ENCODE data around the gene POPDC3. TPM values are rescaled to one million over a fixed set of nuclear protein-coding genes. Genes with fewer than 3 reads are reported as not detected.

Gene POPDC3
- total and polyA plus RNA-seq, 2 donors (not counting 1 experiment from before 2014, with no cell fraction given), result not detected

GRCh38 chr6:105202486-105202885 lies 22.7 kb upstream of the POPDC3 start:
- WGBS (ENCODE audit: insufficient coverage), result no CpG with 5 or more reads among the region's 4 CpGs
- POLR2A ChIA-PET, result no interaction called here
- intact Hi-C loops (cut with micrococcal nuclease), result no loop called here
- Histone ChIP-seq H3K79me2 (ENCODE audit: control insufficient read depth, insufficient read depth, low read length) (no peaks in the 10 kb centered on the region), H3K27me3 (replicated peaks in 1 of 4; ENCODE audit: control extremely low read depth in 1 of 4, control insufficient read depth in 3 of 4, insufficient read depth in 4 of 4, low read length in 3 of 4) (no peaks in the 10 kb centered on the region), H4K20me1 (ENCODE audit: control insufficient read depth, insufficient read depth, low read length, poor library complexity, severe bottlenecking) (no peaks in the 10 kb centered on the region), H2AFZ (ENCODE audit: insufficient read depth, low read depth, low read length, poor library complexity, severe bottlenecking) (no peak overlapping the region), H3K9me3 (ENCODE audit: control extremely low read depth in 1 of 3, control insufficient read depth in 2 of 3, insufficient read depth in 1 of 3, low read length in 2 of 3) (no peaks in the 10 kb centered on the region), H3K4me3 (ENCODE audit: control extremely low read depth in 1 of 5, extremely low read depth in 1 of 5, insufficient read depth in 1 of 5, low read depth in 2 of 5, low read length in 4 of 5) (no peak overlapping the region), H3K36me3 (replicated peaks in 1 of 2; ENCODE audit: control extremely low read depth in 1 of 2, control insufficient read depth in 1 of 2, extremely low read depth in 1 of 2, insufficient read depth in 2 of 2, low read length in 1 of 2) (no peaks in the 10 kb centered on the region), H3K9ac (ENCODE audit: low read length) (no peak overlapping the region), H3K4me1 (ENCODE audit: control insufficient read depth in 2 of 2, insufficient read depth in 2 of 2, low read length in 2 of 2) (no peaks in the 10 kb centered on the region), H3K27ac (ENCODE audit: low read length in 2 of 2) (no peak overlapping the region), H3K4me2 (replicated peaks; ENCODE audit: low read depth, low read length, poor library complexity, severe bottlenecking) (no peak overlapping the region)
- no peak overlapping the region for H3K27ac Mint-ChIP-seq
- H3K9me3 Mint-ChIP-seq (ENCODE audit: insufficient read depth), result no peaks in the 10 kb centered on the region
- peaks cover 14% of the 10 kb centered on the region for H3K27me3 Mint-ChIP-seq
- no peaks in the 10 kb centered on the region for H3K4me1 Mint-ChIP-seq
- H3K4me3 Mint-ChIP-seq, result no peak overlapping the region
- no peak for DNase-seq
- ATAC-seq (ENCODE audit: low read depth), result no peak
- TF ChIP-seq CTCF (IDR thresholded peaks at IDR 0.05), result no peak
- TF ChIP-seq EZH2 (IDR thresholded peaks at IDR 0.05; ENCODE audit: borderline replicate concordance, insufficient read depth, low read depth, low read length, poor library complexity, severe bottlenecking), result no peak
- CTCF ChIA-PET, result no interaction called here

GRCh38 chr6:105200133-105200730 lies 20.4 kb upstream of the POPDC3 start:
- no peak for DNase-seq
- no peaks in the 10 kb centered on the region for H3K79me2 ChIP-seq (ENCODE audit: control insufficient read depth, insufficient read depth, low read length)
- ChIA-PET CTCF (no interaction called here), POLR2A (no interaction called here)
- H3K4me3 Mint-ChIP-seq, result no peak overlapping the region
- H3K36me3 ChIP-seq (replicated peaks in 1 of 2; ENCODE audit: control extremely low read depth in 1 of 2, control insufficient read depth in 1 of 2, extremely low read depth in 1 of 2, insufficient read depth in 2 of 2, low read length in 1 of 2), result no peaks in the 10 kb centered on the region
- H3K4me1 ChIP-seq (ENCODE audit: control insufficient read depth in 2 of 2, insufficient read depth in 2 of 2, low read length in 2 of 2), result no peaks in the 10 kb centered on the region
- H3K9me3 ChIP-seq (ENCODE audit: control extremely low read depth in 1 of 3, control insufficient read depth in 2 of 3, insufficient read depth in 1 of 3, low read length in 2 of 3), result no peaks in the 10 kb centered on the region
- H3K27me3 Mint-ChIP-seq, result peaks cover 10% of the 10 kb centered on the region
- no peak overlapping the region for H3K27ac ChIP-seq (ENCODE audit: low read length in 2 of 2)
- no peaks in the 10 kb centered on the region for H4K20me1 ChIP-seq (ENCODE audit: control insufficient read depth, insufficient read depth, low read length, poor library complexity, severe bottlenecking)
- no peaks in the 10 kb centered on the region for H3K9me3 Mint-ChIP-seq (ENCODE audit: insufficient read depth)
- 94% methylated on average over 2 of the region's 6 CpGs for WGBS (ENCODE audit: insufficient coverage)
- H3K9ac ChIP-seq (ENCODE audit: low read length), result no peak overlapping the region
- H3K4me2 ChIP-seq (replicated peaks; ENCODE audit: low read depth, low read length, poor library complexity, severe bottlenecking), result no peak overlapping the region
- H3K4me3 ChIP-seq (ENCODE audit: control extremely low read depth in 1 of 5, extremely low read depth in 1 of 5, insufficient read depth in 1 of 5, low read depth in 2 of 5, low read length in 4 of 5), result no peak overlapping the region
- TF ChIP-seq EZH2 (IDR thresholded peaks at IDR 0.05; ENCODE audit: borderline replicate concordance, insufficient read depth, low read depth, low read length, poor library complexity, severe bottlenecking), result no peak
- no peak for TF ChIP-seq CTCF (IDR thresholded peaks at IDR 0.05)
- no peak overlapping the region for H2AFZ ChIP-seq (ENCODE audit: insufficient read depth, low read depth, low read length, poor library complexity, severe bottlenecking)
- no peak for ATAC-seq (ENCODE audit: low read depth)
- intact Hi-C loops (cut with micrococcal nuclease), result no loop called here
- no peak overlapping the region for H3K27ac Mint-ChIP-seq
- H3K27me3 ChIP-seq (replicated peaks in 1 of 4; ENCODE audit: control extremely low read depth in 1 of 4, control insufficient read depth in 3 of 4, insufficient read depth in 4 of 4, low read length in 3 of 4), result no peaks in the 10 kb centered on the region
- no peaks in the 10 kb centered on the region for H3K4me1 Mint-ChIP-seq
